MM.1S (cell line): ENCODE results near the gene CCBE1.

Source experiments
- DNase-seq: peaks from one replicate; pipeline ENCODE4 v3.0.0-alpha.2; 2015
- H2AFZ ChIP-seq: fragments of 300-600 bp; sonication (generic); 2 replicates; pipeline ENCODE4 v1.6.0; 2016; ENCODE audit warnings: antibody characterized with exemption, low read length
- H3F3A ChIP-seq: fragments of 300-600 bp; sonication (generic); 2 replicates; pipeline ENCODE4 v1.6.1; 2016; ENCODE audit warnings: mild to moderate bottlenecking, antibody characterized with exemption, low read length, moderate library complexity, mixed read lengths; ENCODE audit not compliant: insufficient read depth
- H3K27ac ChIP-seq: fragments of 300-600 bp; sonication (generic); 2 replicates; pipeline ENCODE4 v1.5.1; 2016; ENCODE audit warnings: mild to moderate bottlenecking, low read length
- H3K27me3 ChIP-seq: fragments of 300-600 bp; sonication (generic); replicated peaks from 2 replicates; pipeline ENCODE4 v1.6.0; 2016; ENCODE audit warnings: low read length; ENCODE audit not compliant: insufficient read depth
- H3K36me3 ChIP-seq: fragments of 300-600 bp; sonication (generic); replicated peaks from 2 replicates; pipeline ENCODE4 v1.6.1; 2016; ENCODE audit warnings: mild to moderate bottlenecking, low read length, mixed read lengths; ENCODE audit not compliant: insufficient read depth
- H3K4me1 ChIP-seq: fragments of 300-600 bp; sonication (generic); 2 replicates; pipeline ENCODE4 v1.6.1; 2016; ENCODE audit warnings: low read length, mixed read lengths
- H3K4me2 ChIP-seq: fragments of 300-600 bp; sonication (generic); 2 replicates; pipeline ENCODE4 v1.6.0; 2016; ENCODE audit warnings: low read depth, low read length
- H3K4me3 ChIP-seq: fragments of 300-600 bp; sonication (generic); 2 replicates; pipeline ENCODE4 v1.5.1; 2016; ENCODE audit warnings: low read length, mixed read lengths
- H3K79me2 ChIP-seq: fragments of 300-600 bp; sonication (generic); 2 replicates; pipeline ENCODE4 v1.6.1; 2016; ENCODE audit warnings: mixed run types, low read length, mixed read lengths
- H3K9ac ChIP-seq: fragments of 300-600 bp; sonication (generic); 2 replicates; pipeline ENCODE4 v1.6.1; 2016; ENCODE audit warnings: low read length, mixed read lengths
- H3K9me2 ChIP-seq: fragments of 300-600 bp; sonication (generic); replicated peaks from 2 replicates; pipeline ENCODE4 v1.6.1; 2016; ENCODE audit warnings: mild to moderate bottlenecking, low read length, mixed read lengths; ENCODE audit not compliant: insufficient read depth
- H3K9me3 ChIP-seq: fragments of 300-600 bp; sonication (generic); replicated peaks from 2 replicates; pipeline ENCODE4 v1.6.1; 2016; ENCODE audit warnings: mild to moderate bottlenecking, low read length, mixed read lengths; ENCODE audit not compliant: insufficient read depth
- H4K20me1 ChIP-seq: fragments of 300-600 bp; sonication (generic); 2 replicates; pipeline ENCODE4 v1.6.1; 2016; ENCODE audit warnings: mild to moderate bottlenecking, low read length, moderate library complexity, mixed read lengths; ENCODE audit not compliant: insufficient read depth
- CTCF ChIP-seq: fragments of 300-600 bp; sonication (generic); IDR thresholded peaks from 2 replicates; pipeline ENCODE4 v1.5.1; 2016; ENCODE audit warnings: antibody characterized with exemption, low read length, mixed read lengths
- EZH2 ChIP-seq: fragments of 300-600 bp; sonication (generic); optimal IDR thresholded peaks from 2 replicates; pipeline ENCODE3; 2017; ENCODE audit warnings: low read depth, mild to moderate bottlenecking, antibody characterized with exemption, low read length, mixed read lengths
- EZH2phosphoT487 ChIP-seq: fragments of 300-600 bp; sonication (generic); IDR thresholded peaks from 2 replicates; pipeline ENCODE4 v1.6.1; 2018; ENCODE audit warnings: antibody characterized with exemption, low read length

CCBE1 gene

GRCh38 chr18:59724103-59724502 lies 26.9 kb upstream of the CCBE1 start:
- no peaks in the 10 kb centered on the region for H3K4me1 ChIP-seq
- H3K9me2 ChIP-seq = no peaks in the 10 kb centered on the region
- no peak for TF ChIP-seq EZH2
- TF ChIP-seq CTCF = no peak
- TF ChIP-seq EZH2phosphoT487 = no peak

DNA sequence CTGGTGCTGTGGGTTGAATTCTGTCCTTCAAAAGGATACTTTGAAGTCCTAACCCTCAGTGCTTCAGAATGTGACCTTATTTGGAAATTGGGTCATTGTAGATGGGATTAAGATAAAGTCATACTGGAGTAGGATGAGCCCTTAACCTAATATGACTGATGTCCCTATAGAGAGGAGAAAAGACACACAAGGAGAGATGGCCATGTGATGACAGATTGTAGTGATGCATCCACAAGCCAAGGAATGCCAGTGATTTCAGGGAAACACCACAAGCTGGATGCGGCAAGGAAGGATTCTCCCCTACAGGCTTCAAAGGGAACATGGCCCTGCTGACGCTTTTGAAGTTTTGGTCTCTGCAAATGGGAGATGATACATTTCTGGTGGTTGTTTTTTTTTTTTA lies 24.7 kb upstream of the CCBE1 start:
- no peak overlapping the region for H3K4me2 ChIP-seq
- H3K4me1 ChIP-seq = no peaks in the 10 kb centered on the region
- no peaks in the 10 kb centered on the region for H3K9me2 ChIP-seq
- TF ChIP-seq EZH2phosphoT487 (no peak), EZH2 (no peak), CTCF (no peak)
- H3K4me3 ChIP-seq = no peak overlapping the region
- no peak overlapping the region for H3K9ac ChIP-seq
- no peak for DNase-seq
- no peak overlapping the region for H3K27ac ChIP-seq
- H2AFZ ChIP-seq = no peak overlapping the region
- H3K36me3 ChIP-seq = no peaks in the 10 kb centered on the region
- H3K79me2 ChIP-seq = no peaks in the 10 kb centered on the region
- no peaks in the 10 kb centered on the region for H3K27me3 ChIP-seq
- no peaks in the 10 kb centered on the region for H3F3A ChIP-seq
- no peaks in the 10 kb centered on the region for H3K9me3 ChIP-seq
- H4K20me1 ChIP-seq = no peaks in the 10 kb centered on the region

More at GRCh38 chr18:59724103-59724502, 26.9 kb upstream of the CCBE1 start:
- H3K4me2 ChIP-seq = no peak overlapping the region
- H3K36me3 ChIP-seq = no peaks in the 10 kb centered on the region
- H3K27me3 ChIP-seq = no peaks in the 10 kb centered on the region
- no peaks in the 10 kb centered on the region for H3F3A ChIP-seq
- H3K4me3 ChIP-seq = no peak overlapping the region
- H3K27ac ChIP-seq = no peak overlapping the region
- no peak overlapping the region for H3K9ac ChIP-seq
- H2AFZ ChIP-seq = no peak overlapping the region
- no peaks in the 10 kb centered on the region for H3K79me2 ChIP-seq
- no peaks in the 10 kb centered on the region for H4K20me1 ChIP-seq
- no peaks in the 10 kb centered on the region for H3K9me3 ChIP-seq
- DNase-seq = no peak

DNA sequence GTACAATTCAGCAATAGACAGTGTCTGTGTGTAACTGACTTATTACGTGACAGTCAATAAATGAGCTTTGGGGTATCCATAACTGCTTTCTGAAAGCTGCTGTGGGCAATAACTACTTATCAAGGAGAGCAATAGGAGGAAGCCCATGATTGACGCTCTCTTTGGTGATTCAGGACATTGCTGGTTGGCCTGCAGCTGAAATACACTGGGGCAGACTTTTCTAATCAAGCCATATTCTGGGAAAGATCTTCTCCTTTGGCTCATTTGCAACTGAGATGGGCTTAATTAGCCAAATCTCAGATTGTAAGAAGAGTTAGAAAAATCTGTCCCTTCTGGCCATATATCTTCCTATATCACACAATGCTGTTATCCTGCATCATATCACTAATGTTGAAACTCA lies 24.0 kb upstream of the CCBE1 start:
- H3K36me3 ChIP-seq = no peaks in the 10 kb centered on the region
- H3K9me2 ChIP-seq = no peaks in the 10 kb centered on the region
- TF ChIP-seq CTCF (no peak), EZH2 (no peak), EZH2phosphoT487 (no peak)
- no peaks in the 10 kb centered on the region for H4K20me1 ChIP-seq
- no peaks in the 10 kb centered on the region for H3K79me2 ChIP-seq
- H3K27me3 ChIP-seq = no peaks in the 10 kb centered on the region
- H3K27ac ChIP-seq = no peak overlapping the region
- DNase-seq = no peak
- H2AFZ ChIP-seq = no peak overlapping the region
- no peaks in the 10 kb centered on the region for H3F3A ChIP-seq
- H3K9me3 ChIP-seq = no peaks in the 10 kb centered on the region
- no peak overlapping the region for H3K9ac ChIP-seq
- H3K4me2 ChIP-seq = no peak overlapping the region
- H3K4me3 ChIP-seq = no peak overlapping the region
- no peaks in the 10 kb centered on the region for H3K4me1 ChIP-seq
